HG02885 (cell line): Measurements from ENCODE around the gene CACNA2D1.
"Not testable (repeated sequence)": the region's sequence is repeated elsewhere in the genome, so short reads cannot be mapped to it uniquely, and the experiment has no call there.

Experiments used
- ATAC-seq: cut with Tn5 transposase; IDR thresholded peaks from one replicate; pipeline ENCODE4 v1.9.1; 2021; ENCODE audit warnings: mild to moderate bottlenecking; ENCODE audit not compliant: unreplicated experiment, poor library complexity

The CACNA2D1 gene

DNA sequence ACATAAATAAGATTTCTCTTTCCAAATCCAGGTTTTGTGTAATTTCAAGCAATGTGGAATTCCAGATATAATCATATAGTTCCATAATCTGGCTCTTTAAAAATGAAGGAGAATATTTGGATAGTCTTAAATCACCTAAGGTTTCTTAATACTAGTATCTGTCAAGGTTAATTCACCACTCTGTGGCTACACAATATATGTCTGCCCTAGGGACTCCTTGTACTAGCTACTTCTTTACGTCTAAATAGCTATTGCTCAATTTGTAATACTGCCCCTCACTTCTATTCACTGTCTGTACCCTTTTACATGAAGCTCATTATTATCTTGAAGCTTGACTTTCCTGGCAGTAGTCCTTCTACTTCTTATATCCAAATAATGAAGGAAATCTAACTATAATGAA lies 47.2 kb downstream of the CACNA2D1 start:
- ATAC-seq: no peak

DNA sequence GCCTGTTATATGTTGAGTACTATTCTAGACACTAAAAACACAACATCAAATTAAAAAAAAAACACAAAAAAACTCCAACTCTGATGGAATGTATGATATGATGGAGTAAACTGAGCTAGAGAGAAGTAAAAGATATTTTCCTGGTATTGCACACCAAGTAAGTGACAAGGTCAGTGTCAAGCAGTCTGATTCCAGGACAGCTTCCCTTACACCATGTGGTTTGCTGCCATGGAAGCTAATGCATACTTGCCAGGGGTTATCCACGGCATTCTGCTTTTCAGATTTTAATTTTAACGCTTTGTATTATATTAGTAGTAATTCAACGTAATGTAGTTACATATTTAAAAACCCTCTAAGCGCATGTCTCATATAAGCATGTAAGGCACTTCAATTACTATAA lies 48.4 kb downstream of the CACNA2D1 start:
- ATAC-seq: no peak

DNA sequence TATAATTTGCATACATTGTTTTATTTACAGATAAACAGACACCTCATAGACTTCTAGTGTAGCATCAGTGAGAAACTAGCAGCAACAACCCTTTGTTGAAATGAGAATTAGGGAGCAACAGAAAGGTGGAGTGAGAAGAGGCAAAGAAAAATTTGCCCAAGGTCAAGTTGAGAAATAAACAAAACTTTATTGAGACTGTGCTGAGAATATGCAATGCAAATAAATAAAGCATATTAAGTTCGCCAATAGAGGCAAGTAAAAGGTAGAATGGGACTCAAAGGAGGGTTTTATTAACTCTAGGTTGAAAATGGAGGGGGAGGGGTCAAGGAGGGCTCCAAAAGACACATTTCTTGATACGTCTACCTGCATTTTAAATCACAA lies 49.7 kb downstream of the CACNA2D1 start:
- ATAC-seq: no peak

DNA sequence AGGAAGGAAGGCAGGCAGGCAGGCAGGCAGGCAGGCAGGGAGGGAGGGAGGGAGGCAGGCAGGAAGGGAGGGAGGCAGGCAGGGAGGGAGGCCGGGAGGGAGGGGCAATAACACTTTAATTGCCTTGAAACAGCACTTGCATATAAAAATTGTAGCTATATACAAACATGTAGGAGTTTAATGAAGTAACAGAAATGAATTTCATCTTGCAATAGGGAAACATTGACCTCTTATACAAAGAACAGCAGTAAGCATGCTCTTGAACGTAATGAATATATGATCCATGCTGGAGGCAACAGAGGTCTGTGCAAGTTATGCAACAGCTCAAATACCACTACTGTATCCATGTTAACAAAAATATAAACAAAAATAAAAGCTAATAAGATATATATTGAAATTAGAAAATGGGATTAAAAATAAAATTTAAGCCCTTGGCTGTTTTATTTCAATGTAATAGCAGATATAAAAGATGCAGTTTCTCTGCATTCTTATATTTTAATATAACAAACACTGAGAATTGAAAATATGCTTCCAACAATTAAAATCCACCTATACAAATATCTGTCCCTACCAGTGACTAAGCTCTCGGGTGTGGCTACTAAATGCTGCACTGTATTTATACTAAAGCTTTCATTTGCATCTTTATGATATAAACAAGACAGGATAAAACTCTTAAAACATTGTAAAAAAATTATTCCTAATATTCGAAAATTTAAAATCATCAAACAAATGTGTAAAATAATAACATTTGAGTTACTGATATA lies 50.3 kb downstream of the CACNA2D1 start:
- ATAC-seq: no peak

DNA sequence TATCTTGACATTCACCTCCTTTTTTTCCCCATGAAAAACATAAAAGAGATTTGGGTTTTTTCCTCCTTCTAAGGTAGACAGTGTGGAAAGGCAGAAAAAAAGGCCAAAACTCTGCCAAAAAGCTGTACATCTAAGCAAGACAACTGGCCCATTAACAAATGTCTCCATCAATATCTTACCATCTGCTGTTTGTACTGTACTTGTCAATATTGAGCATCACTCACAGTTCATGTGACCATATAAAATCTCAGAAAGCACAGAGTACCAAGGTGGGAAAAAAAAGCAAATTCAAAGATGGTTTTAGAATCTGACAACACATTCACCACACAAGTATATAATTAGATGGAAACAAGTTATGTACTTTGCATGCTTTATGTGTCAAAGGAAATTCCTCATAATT lies 52.6 kb downstream of the CACNA2D1 start:
- ATAC-seq: no peak

DNA sequence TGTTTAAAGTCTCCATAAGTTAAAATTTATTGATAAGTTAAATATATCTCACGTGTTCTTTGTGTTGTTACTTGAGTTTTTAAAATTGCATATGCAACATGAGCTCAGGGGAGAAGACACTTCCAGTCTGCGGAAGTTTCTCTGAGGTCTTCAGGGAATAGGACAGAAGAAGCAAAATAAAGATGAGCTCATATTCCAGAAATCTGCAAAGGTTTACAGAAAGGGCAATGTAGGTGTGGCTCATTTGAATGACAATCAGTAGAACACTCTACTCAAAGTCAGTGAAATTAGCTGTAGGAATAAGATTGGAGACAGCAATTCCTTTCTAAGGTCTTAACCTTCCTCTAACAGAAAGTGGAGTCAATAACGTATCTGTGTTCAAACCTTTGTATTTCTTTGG lies 53.7 kb downstream of the CACNA2D1 start:
- no peak for ATAC-seq

DNA sequence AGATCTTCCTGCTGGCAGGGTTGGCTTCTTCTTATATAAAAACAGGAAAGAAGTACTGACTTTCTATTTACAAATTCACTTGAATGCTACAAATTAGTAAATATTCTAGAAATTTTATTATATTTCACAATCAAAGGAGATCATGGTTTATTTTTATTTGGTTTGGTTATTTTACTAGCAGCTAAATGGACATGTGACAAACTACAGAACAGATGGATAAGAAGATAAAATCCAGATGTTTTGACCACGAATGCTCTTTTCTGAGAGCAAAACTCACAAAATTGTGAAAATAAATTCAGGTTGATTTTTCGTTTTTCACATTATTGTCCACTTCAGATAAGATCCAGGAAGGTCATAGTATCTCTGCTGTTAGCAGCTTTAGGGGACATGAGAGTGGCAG lies 55.4 kb downstream of the CACNA2D1 start:
- no peak for ATAC-seq

DNA sequence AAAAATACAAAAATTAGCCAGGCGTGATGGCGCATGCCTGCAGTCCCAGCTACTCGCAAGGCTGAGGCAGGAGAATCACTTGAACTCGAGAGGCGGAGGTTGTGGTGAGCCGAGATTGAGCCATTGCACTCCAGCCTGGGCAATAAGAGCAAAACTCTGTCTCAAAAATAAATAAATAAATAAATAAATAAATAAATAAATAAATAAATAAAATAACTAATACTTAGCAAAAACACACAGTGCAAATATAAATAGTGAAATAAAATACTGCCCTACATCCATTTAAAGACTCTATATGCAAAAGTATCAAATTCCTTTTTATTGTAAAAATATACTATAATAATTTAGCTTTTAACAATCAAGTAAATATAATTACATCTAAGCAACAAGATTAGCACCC lies 57.0 kb downstream of the CACNA2D1 start:
- ATAC-seq: not testable (repeated sequence)

DNA sequence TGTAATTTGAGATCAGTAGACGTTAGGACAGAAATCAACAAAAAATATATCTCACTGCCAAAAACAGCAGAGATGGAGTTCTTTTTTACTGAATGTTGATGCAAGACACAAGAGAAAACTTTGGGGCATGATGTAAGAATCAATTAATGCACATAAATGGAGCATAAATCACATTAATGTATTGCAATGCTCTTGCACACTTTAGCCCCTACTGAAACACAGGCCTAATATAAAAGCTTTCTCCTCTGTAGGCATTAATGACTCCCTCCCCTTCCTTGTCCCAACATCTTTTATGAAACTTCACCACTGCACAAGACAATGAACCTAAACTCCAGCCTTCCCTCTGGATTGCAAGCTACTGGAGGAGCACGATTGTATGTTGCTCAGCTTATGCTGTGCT lies 58.8 kb downstream of the CACNA2D1 start:
- no peak for ATAC-seq

DNA sequence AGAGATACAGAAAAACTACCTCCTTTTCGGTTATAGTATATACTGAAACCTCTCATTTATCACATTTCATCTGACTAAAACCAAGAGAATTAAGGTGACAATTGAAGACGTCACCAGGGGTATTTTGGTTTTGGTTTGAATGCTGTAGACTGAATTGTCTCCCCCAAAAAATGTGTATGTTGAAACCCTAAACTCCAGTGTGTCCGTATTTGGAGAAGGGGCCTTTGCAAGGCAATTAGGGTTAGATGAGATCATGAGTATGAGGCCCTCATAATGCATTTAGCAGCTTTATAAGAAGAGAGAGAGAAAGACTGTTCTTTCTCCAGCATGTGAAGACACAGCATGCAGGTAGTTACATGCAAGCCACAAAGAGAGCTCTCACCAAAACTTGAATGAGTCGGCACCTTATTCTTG lies 59.5 kb downstream of the CACNA2D1 start:
- ATAC-seq: peak; percentile 92

DNA sequence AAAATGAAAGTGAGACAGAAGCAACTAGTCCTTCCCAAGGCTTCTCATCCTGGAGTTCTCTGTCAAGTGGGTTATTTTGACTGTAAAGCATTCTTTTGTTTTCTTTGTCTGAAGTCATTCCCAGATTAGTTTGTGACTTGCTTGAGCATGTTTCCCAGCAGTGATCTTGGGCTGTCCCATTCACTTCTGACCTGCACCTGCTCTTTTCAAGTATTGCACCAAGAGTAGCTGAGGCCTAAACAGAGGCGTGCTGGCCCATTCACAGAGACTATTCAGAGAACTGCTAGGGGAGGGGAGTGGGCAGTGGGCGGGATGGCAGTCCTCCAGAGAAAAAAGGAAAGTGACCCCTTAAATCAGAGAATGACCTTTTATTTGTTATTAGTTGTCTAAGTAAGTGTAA lies 61.3 kb downstream of the CACNA2D1 start:
- no peak for ATAC-seq

DNA sequence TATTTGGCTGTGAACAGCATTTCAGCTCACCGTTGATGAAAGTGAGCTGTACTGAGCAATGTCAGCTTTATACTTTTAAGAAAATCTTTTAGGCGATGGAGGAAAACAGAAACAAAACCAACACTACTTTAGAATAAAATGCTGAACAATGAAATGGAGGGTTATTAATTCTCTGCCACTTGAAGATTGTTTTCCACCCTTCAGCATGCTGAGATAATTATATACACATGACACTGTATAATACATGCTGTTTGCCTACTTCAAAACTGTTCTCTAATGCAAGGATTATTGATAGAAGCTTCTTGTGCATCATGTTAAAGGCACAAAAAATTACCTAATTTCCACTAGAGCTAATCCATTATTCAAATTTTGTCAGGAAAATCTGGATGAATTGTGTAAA lies 66.8 kb downstream of the CACNA2D1 start:
- ATAC-seq: no peak

DNA sequence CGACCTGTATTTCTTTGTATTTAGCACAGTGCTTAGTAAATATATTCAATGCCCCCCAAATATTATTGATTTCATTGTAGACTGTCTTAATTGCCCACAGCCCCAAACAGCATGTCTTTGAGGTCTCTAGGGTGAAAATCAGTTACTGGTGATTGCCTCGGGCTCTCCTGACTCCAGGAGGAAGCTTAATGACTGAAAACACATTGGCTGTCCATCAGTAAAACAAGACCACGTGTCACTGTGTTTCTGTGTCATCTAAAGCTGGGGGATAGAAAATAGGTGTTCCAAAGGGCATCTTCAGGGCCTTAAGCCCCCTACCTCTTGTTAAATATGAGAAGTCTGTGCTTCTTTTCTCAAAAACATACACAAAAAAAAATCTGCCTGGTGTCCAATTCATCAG lies 67.9 kb downstream of the CACNA2D1 start:
- no peak for ATAC-seq

DNA sequence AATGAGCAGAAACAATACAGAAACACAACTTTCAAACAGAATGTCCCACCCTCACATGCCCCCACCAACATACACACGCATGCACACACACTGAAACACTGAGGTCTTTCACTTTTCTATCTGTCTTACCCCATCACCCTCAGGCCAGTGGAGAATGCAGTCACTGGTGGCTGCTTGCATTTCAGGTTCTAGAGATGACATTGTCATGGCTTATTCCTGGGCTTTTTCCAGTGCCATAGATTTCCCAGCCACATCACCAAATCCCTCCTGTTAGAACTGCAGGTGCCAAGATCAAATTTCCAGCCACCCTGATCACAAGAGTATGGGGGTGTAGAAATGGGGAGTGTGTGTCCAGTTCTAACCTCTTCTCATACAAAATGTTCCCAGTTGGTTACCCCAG lies 68.4 kb downstream of the CACNA2D1 start:
- ATAC-seq: no peak

DNA sequence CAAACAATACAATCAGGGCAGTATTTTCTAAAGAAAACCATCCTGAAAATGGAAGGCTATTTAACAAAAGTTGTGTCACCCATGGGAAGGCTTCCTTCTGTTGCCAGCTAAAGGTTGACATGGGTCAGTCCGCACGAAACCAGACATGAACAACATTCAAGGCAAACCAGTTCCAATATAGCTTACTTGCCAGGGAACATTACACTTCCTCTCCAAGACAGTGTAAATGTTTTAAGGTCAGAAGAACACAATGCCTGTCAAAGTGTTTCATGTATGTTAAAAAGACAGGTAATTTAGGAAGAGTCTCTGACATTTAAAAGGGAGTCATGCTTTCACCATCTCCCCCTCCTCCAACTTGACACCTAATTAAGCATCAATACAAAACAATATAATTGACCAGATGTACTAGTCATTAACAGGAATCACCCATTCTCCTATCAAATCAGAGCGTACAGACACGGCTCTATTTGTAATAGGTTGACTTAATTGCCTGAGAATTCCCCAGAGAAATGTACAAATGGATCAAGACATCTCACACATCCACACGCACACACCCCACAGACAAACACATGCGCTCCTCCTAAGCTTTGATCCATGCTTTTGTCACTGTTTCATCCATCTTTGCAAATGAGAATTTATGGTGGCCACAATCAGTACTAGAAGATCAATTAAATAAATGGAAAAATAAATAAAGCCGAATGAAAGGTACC lies 69.5 kb downstream of the CACNA2D1 start:
- no peak for ATAC-seq

DNA sequence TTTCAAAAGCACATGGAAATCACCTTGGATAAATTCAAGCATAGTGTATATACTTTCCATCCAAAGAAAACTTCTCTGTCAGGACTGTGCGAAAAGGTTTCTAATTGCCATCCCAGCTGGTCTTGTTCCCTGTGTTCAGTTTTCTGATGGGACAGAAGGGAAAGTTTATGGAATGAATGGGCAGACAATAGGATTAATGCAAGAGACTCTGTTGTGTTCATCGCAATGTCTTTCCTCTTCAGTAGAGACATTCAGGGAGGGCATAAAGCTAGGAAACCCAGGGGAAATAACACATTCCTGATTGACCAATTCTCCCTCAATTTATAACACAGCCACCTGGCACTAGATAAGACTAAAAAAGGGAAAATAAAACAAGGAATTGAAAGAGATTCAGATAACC lies 78.9 kb downstream of the CACNA2D1 start:
- no peak for ATAC-seq

DNA sequence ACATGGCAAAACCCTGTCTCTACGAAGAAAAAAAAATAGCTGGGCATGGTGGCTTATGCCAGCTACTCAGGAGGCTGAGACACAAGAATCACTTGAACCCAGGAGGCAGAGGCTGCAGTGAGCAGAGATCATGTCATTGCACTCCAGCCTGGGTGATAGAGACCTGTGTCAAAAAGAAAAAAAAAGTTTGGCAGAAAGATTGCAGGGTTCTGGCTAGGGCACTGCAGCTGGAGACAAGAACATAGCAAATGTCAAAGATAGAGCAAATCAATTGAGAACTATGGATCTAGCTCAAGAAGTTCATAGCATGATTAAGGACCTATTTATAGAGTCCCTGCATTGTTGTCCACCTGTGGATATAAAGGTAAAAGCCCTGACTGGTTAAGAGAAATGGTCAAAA lies 79.5 kb downstream of the CACNA2D1 start:
- ATAC-seq: no peak

DNA sequence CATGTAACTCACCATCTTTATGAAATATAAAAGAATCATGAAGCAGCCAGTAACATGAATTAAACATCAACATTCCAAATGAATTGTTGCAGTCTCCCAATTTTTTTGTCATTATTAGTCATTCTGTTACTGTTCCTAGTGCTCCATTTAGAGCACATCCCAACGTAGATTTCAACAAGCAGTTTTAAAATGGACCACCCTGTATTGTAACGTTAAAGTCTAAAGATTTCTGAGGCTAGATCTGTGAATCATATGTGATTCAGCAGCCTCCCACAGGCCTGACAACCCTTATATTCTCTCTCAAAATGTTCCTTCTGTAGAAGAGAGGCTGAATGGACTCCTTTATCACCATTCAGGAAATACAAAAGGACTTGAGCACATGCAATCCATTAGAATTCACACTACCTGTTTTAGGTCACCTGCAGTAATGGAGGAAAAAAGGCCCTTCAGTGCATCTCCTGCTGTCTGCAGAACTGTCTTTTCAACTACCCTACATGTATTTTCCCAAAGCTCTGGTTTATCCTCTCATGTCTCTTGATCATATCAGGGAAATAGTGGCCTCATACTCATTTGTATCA lies 81.4 kb downstream of the CACNA2D1 start:
- no peak for ATAC-seq

DNA sequence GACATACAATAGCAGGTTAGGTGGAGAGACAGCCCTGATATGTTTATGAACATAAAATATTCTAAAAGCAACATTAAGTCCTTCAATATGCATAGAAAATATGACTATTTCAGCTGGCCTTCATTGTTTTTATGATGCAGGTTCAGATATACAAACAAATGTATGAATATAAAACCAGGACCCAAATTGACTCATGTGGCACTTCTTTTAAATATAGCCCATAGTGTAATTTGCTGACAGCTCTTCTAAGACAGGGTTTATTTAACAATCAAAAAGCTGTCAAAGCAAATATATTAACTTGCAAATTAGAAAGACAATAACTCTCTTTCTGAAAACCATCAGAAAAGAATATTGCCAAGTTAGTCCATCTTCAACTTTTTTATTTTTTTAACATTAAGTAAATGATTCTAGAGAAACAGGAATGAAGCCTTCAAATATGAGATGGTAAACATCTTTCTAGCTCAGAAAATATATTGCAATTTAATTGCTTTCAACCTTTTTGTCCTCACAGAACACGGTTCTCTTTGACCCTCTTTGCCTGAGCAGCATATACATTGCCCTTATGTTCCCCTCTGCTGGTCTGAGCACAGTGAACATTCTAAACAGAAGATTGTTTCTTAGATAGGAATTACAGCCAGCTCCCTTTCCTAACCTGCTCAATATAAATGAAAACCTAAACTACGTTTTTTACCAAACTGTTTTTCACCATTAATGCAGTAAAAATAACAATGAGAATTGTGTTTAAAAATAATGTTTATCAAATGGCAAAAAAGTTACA lies 82.8 kb downstream of the CACNA2D1 start:
- ATAC-seq: no peak

DNA sequence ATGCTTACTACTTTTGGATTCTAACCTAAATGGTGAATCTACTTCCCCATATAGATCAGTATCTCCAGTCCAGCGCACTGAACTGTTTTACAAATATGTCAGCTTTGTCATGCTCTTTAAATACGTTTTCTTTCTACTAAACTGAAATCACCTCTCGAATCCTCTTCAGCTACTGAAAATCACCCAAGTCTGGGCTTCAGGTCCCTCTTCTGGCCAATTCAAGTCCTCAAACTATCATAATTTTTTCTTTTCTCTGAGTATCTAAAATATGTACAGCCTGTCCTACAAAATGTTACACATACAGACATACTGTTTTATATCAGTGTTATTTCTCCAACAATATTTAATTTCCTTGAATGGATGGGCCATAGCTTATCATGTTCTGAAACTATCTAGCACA lies 84.2 kb downstream of the CACNA2D1 start:
- no peak for ATAC-seq

DNA sequence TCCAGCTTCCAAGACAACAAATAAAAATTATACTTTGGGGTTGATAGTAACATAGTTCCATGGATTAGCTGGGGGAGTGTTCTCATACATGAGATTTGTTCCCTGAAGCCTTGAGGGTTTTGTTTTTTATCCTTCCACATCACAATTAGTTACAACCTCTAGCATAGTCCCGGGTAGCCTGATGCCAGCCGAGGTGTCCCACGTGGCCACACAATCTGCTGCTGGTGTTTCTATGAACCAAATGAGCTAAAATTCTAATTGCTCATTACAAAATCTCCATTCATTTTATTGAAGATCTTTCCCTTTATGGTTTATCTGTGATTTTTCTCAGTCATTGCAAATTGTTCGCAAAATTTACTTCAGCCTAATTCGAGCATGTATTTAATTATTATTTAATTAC lies 84.7 kb downstream of the CACNA2D1 start:
- no peak for ATAC-seq
